OCI-LY3 (cell line): ENCODE results near the gene PRR14L.
"Not testable (repeated sequence)": the region's sequence is repeated elsewhere in the genome, so short reads cannot be mapped to it uniquely, and the experiment has no call there.

Source experiments
- H2AFZ ChIP-seq: fragments of 200-600, 300-600 bp; shearing (Covaris generic); 2 replicates; pipeline ENCODE4 v1.6.0; 2014; ENCODE audit warnings: antibody characterized with exemption, low read depth, low read length
- H3K27ac ChIP-seq: fragments of 200-600, 300-600 bp; sonication (generic); 2 replicates; pipeline ENCODE4 v1.5.1; 2014; ENCODE audit warnings: mild to moderate bottlenecking, low read length, moderate library complexity, mixed read lengths
- H3K27me3 ChIP-seq: fragments of 200-600, 300-600 bp; sonication (generic); 2 replicates; pipeline ENCODE4 v1.6.1; 2014; ENCODE audit warnings: low read depth, low read length, mixed read lengths
- H3K36me3 ChIP-seq: fragments of 200-600, 300-600 bp; sonication (generic); replicated peaks from 2 replicates; pipeline ENCODE3; 2014; ENCODE audit warnings: low read depth, low read length, mixed read lengths
- H3K4me1 ChIP-seq: fragments of 300-600, 200-600 bp; sonication (generic); 2 replicates; pipeline ENCODE4 v1.6.1; 2014; ENCODE audit warnings: low read length, mixed read lengths
- H3K4me2 ChIP-seq: fragments of 200-600, 300-600 bp; sonication (generic); 2 replicates; pipeline ENCODE4 v1.6.1; 2014; ENCODE audit warnings: low read length, mixed read lengths
- H3K4me3 ChIP-seq: fragments of 300-600, 200-600 bp; sonication (generic); 2 replicates; pipeline ENCODE4 v1.5.1; 2014; ENCODE audit warnings: antibody characterized with exemption, mild to moderate bottlenecking, low read length, moderate library complexity
- H3K79me2 ChIP-seq: fragments of 300-600, 200-600 bp; shearing (Covaris generic); 2 replicates; pipeline ENCODE4 v1.6.1; 2014; ENCODE audit warnings: mild to moderate bottlenecking, low read length, mixed read lengths
- H3K9ac ChIP-seq: fragments of 300-600, 200-600 bp; shearing (Covaris generic); 2 replicates; pipeline ENCODE4 v1.6.0; 2014; ENCODE audit warnings: mild to moderate bottlenecking, low read length, moderate library complexity
- H3K9me3 ChIP-seq: fragments of 200-600, 300-600 bp; shearing (Covaris generic); 2 replicates; pipeline ENCODE4 v1.6.1; 2014; ENCODE audit warnings: low read length, mixed read lengths; ENCODE audit not compliant: insufficient read depth
- H4K20me1 ChIP-seq: fragments of 200-600, 300-600 bp; sonication (generic); 2 replicates; pipeline ENCODE4 v1.6.1; 2016; ENCODE audit warnings: low read length, mixed read lengths; ENCODE audit not compliant: insufficient read depth
- EZH2phosphoT487 ChIP-seq: fragments of 200-600 bp; shearing (Covaris generic); IDR thresholded peaks from 2 replicates; pipeline ENCODE4 v1.6.1; 2018; ENCODE audit warnings: antibody characterized with exemption, mixed run types, low read depth
- TF ChIP-seq, protein P1 (sequence below): fragments of 200-600, 300-600 bp; sonication (generic); IDR thresholded peaks from 2 replicates; pipeline ENCODE4 v1.5.1; 2014; ENCODE audit warnings: antibody characterized with exemption, low read length, low read depth

PRR14L gene

DNA sequence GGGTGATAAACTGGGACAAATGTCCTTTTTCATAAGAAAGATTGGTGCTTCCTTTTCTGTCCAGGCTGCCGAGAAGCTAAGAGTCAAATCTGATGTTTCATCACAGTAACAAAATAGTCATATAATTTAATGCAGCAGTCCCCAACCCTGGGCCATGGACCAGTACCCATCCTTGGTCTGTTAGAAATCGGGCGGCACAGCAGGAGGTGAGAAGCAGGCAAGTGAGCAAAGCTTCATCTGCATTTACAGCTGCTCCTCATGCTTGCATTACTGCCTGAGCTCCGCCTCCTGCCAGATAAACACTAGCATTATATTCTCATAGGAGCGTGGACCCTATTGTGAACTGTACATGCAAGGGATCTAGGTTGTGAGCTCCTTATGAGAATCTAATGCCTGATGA lies 26.2 kb downstream of the PRR14L start:
- H3K9ac ChIP-seq: no peak overlapping the region
- peaks cover 28% of the 10 kb centered on the region for H3K36me3 ChIP-seq
- no peak overlapping the region for H2AFZ ChIP-seq
- H3K4me3 ChIP-seq: no peak overlapping the region
- no peaks in the 10 kb centered on the region for H3K27me3 ChIP-seq
- no peaks in the 10 kb centered on the region for H3K9me3 ChIP-seq
- no peak overlapping the region for H3K27ac ChIP-seq
- H3K4me1 ChIP-seq: no peaks in the 10 kb centered on the region
- no peak overlapping the region for H3K4me2 ChIP-seq
- H4K20me1 ChIP-seq: peaks cover 8% of the 10 kb centered on the region; the same call in 1 of the 2 replicates
- peaks cover 41% of the 10 kb centered on the region for H3K79me2 ChIP-seq
- TF ChIP-seq, protein P1, sequence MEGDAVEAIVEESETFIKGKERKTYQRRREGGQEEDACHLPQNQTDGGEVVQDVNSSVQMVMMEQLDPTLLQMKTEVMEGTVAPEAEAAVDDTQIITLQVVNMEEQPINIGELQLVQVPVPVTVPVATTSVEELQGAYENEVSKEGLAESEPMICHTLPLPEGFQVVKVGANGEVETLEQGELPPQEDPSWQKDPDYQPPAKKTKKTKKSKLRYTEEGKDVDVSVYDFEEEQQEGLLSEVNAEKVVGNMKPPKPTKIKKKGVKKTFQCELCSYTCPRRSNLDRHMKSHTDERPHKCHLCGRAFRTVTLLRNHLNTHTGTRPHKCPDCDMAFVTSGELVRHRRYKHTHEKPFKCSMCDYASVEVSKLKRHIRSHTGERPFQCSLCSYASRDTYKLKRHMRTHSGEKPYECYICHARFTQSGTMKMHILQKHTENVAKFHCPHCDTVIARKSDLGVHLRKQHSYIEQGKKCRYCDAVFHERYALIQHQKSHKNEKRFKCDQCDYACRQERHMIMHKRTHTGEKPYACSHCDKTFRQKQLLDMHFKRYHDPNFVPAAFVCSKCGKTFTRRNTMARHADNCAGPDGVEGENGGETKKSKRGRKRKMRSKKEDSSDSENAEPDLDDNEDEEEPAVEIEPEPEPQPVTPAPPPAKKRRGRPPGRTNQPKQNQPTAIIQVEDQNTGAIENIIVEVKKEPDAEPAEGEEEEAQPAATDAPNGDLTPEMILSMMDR: no peak
- no peak for TF ChIP-seq EZH2phosphoT487

DNA sequence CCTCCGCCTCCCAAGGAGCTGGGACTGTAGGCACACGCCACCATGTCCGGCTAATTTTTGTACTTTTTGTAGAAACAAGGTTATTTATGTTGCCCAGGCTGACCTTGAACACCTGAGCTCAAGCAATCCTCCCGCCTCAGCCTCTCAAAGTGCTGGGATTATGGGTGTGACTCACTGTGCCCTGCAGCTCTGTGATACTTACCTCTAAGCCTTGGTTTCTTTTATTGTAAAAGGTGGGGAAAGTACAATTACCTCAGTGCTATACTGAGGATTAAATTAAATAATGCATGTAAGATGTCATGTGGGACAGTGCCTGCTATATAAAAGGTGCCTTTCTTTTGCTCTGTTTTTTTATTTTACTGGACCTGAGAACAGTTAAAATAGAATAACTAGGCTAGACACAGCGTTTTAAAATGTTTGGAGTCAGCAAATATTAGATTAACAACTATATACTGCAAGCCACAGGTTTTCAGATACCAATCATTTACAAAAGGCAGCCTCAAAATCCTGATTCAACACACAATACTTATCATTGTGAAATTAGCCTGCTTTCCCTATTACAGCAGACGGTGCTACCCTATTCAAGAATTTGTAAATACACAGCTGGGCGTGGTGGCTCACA lies 30.0 kb downstream of the PRR14L start:
- H3K79me2 ChIP-seq: peaks cover 18% of the 10 kb centered on the region
- no peaks in the 10 kb centered on the region for H4K20me1 ChIP-seq
- no peak overlapping the region for H3K27ac ChIP-seq
- no peak overlapping the region for H2AFZ ChIP-seq
- peaks cover 47% of the 10 kb centered on the region for H3K36me3 ChIP-seq
- H3K4me1 ChIP-seq: no peaks in the 10 kb centered on the region
- no peak overlapping the region for H3K4me3 ChIP-seq
- H3K9ac ChIP-seq: no peak overlapping the region
- H3K4me2 ChIP-seq: no peak overlapping the region
- H3K27me3 ChIP-seq: no peaks in the 10 kb centered on the region
- no peak for TF ChIP-seq EZH2phosphoT487
- TF ChIP-seq, protein P1: no peak
- no peaks in the 10 kb centered on the region for H3K9me3 ChIP-seq

DNA sequence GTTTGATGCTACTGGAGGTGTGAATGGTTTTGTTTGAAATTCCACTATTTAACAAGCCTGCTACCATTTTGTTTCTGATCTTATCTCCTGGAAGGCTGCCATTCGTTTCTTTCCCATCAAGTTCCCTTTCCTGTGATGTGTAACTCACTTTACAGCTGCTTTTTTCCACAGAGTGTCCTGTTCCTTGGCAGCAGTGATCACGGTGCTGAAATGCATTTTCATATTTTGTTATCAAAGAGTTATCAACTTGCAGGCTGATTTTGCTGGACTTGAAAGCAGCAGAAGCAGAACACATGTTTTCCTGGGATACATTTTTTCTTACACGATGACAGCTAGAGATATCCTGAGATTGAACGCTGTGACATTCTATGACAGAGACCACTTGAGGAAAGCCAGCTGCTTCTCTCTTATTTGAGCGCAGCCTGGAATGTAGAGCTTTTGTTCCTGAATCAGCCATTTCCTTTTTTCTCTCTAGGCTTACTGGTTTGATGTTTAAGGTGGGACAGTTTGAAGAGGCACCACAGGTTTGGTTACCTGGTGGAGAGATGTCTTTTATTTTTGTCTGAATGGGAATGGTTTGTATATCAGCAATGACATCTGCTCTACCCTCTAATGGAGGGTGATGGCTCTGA lies 34.7 kb downstream of the PRR14L start:
- Histone ChIP-seq H3K9me3 (no peaks in the 10 kb centered on the region), H2AFZ (no peak overlapping the region), H3K36me3 (peaks cover 67% of the 10 kb centered on the region), H3K4me3 (no peak overlapping the region), H3K79me2 (peaks cover 26% of the 10 kb centered on the region; the same call in 1 of the 2 replicates), H4K20me1 (no peaks in the 10 kb centered on the region; the same call in 1 of the 2 replicates), H3K27ac (no peak overlapping the region), H3K9ac (no peak overlapping the region), H3K4me1 (no peaks in the 10 kb centered on the region), H3K4me2 (no peak overlapping the region), H3K27me3 (no peaks in the 10 kb centered on the region)
- TF ChIP-seq EZH2phosphoT487: no peak
- TF ChIP-seq, protein P1: no peak

DNA sequence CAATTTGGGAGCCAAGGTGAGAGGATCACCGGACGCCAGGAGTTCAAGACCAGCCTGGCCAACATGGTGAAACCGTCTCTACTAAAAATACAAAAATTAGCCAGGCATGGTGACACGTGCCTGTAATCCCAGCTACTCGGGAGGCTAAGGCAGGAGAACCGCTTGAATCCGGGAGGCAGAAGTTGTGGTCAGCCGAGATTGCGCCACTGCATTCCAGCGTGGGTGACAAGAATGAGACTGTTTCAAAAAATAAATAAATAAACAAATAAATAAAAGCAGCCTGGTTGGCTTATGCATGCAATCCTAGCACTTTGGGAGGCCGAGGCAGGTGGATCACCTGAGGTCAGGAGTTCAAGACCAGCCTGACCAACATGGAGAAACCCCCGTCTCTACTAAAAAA lies 38.7 kb downstream of the PRR14L start:
- Histone ChIP-seq H3K79me2 (peaks cover 32% of the 10 kb centered on the region; the same call in 1 of the 2 replicates), H3K36me3 (peaks cover 49% of the 10 kb centered on the region)
- H2AFZ ChIP-seq, H3K9ac ChIP-seq, H4K20me1 ChIP-seq, H3K4me2 ChIP-seq, H3K9me3 ChIP-seq, H3K27ac ChIP-seq, H3K27me3 ChIP-seq, H3K4me1 ChIP-seq, H3K4me3 ChIP-seq: not testable (repeated sequence)
